Kidney (tissue), 14 donors: ENCODE data around the gene WDR45B. TPM values are rescaled to one million over a fixed set of nuclear protein-coding genes. Genes with fewer than 3 reads are reported as not detected.

Source experiments
- DNase-seq, 5 donors: peaks; one replicate each; pipeline ENCODE4 v3.0.0-alpha.2; 2013 to 2020
- FAIRE-seq: peaks from 2 replicates; lab custom pipeline; 2012; peaks lifted over from hg19 to GRCh38; lab: Jason Lieb, UNC
- H3K27ac ChIP-seq, 2 donors: one replicate each; pipeline ENCODE4 v1.7.0; 2013; ENCODE audit warnings: low read depth in 2 of 2, low read length in 2 of 2, inconsistent platforms in 1 of 2
- H3K27me3 ChIP-seq: one replicate; pipeline ENCODE4 v1.7.1; 2013; ENCODE audit warnings: low read length, inconsistent platforms; ENCODE audit not compliant: control insufficient read depth, insufficient read depth
- H3K36me3 ChIP-seq, 3 donors: one replicate each; pipeline versions ENCODE4 v1.7.0 to v1.7.1; 2013; ENCODE audit warnings: low read length in 3 of 3, control low read depth in 1 of 3, inconsistent platforms in 1 of 3; ENCODE audit not compliant: insufficient read depth in 3 of 3, control insufficient read depth in 2 of 3
- H3K4me1 ChIP-seq, 3 donors: one replicate each; pipeline versions ENCODE4 v1.7.0 to v1.7.1; 2013; ENCODE audit warnings: low read length in 3 of 3, inconsistent platforms in 1 of 3, low read depth in 1 of 3; ENCODE audit not compliant: control insufficient read depth in 2 of 3, insufficient read depth in 2 of 3
- H3K4me3 ChIP-seq, 3 donors: one replicate each; pipeline versions ENCODE4 v1.7.0 to v1.8.1; 2013; ENCODE audit warnings: low read length in 3 of 3, control low read depth in 1 of 3, inconsistent platforms in 1 of 3
- H3K9ac ChIP-seq, 3 donors: one replicate each; pipeline versions ENCODE4 v1.7.0 to v1.7.1; 2013; ENCODE audit warnings: low read length in 3 of 3, control low read depth in 1 of 3, inconsistent platforms in 1 of 3
- H3K9me3 ChIP-seq, 3 donors: one replicate each; pipeline versions ENCODE4 v1.7.0 to v1.7.1; 2013; ENCODE audit warnings: low read length in 3 of 3, control low read depth in 1 of 3, inconsistent platforms in 1 of 3; ENCODE audit not compliant: control insufficient read depth in 2 of 3, insufficient read depth in 1 of 3
- CTCF ChIP-seq: IDR thresholded peaks from 3 replicates; pipeline ENCODE4 v1.5.1; 2012; ENCODE audit warnings: mild to moderate bottlenecking, moderate library complexity, borderline replicate concordance; ENCODE audit not compliant: insufficient read depth; ENCODE audit errors: extremely low read depth
- intact Hi-C: fragments of 100-400 bp; cut with DNase I; formaldehyde crosslinking; loops from one replicate; pipeline ENCODE4 v1.11.1; 2022
- polyA plus RNA-seq: library from polyadenylated mRNA; stranded (reverse); fragments of 350-450 nt; fragmentation: Illumina TruSeq; extraction: RNeasy Lipid Tissue Mini Kit (QIAGEN cat#74804); gene quantifications from one replicate; pipeline ENCODE4 v1.2.3, GENCODE V29; 2014; ENCODE audit warnings: low read depth, low replicate concordance; ENCODE audit not compliant: insufficient read depth
- total RNA-seq: library from RNA; stranded (reverse); fragmentation: NEBNext Ultra II Directional; extraction: Animal tissue kit (Norgen Biotek cat#: 25700); gene quantifications from one replicate; pipeline ENCODE4 v1.2.1, GENCODE V29; 2021
- donor health status: control.
- donor health status: control.
- donor health status: control.
- donor health status: control.
- donor health status: control.
- donor health status: DM: yes; HTN: yes; CAD: no.
- donor health status: Normal renal cell carcinoma (clear cell type).

The WDR45B gene
- total and polyA plus RNA-seq, 2 donors from 2014 or later = 64.7 to 65.4 TPM

DNA sequence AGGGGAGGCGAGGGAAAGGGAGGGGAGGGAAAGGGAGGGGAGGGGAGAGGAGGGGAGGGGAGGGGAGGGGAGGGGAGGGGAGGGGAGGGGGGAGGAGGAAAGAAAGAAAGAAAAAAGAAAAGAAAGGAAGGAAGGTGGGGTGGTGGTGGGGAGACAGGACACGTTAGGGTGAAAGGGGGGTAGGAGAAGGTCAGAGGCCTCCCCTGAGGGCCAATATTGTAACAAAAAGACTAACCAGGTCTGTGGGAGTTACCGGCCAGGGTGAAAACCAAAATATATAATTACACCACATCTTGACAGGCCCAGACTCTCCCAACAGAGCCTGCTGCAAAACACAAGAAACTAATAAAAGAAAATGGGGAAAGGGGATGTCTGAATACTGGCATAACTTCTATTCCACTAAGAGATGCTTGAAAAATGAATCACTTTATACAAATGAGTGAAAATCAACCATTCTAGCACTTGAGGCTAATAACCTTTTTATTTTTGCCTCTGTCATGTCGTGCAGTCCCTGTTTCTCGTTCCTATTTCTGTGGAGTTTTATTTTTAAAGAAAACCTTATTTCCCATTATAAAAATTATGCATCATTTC, 10.0 kb downstream of the WDR45B start:
- no peak overlapping the region for H3K4me3 ChIP-seq
- no peak for TF ChIP-seq CTCF
- H3K9me3 ChIP-seq = no peaks in the 10 kb centered on the region
- no peaks in the 10 kb centered on the region for H3K27me3 ChIP-seq
- H3K4me1 ChIP-seq = no peaks in the 10 kb centered on the region
- FAIRE-seq = no peak
- H3K9ac ChIP-seq = no peak overlapping the region
- peak in 1 of 5 donors; percentile 6 for DNase-seq
- intact Hi-C loops = no loop called here
- H3K36me3 ChIP-seq = peaks cover 4 to 13% (median 5%) of the 10 kb centered on the region in 3 donors
- H3K27ac ChIP-seq = no peak overlapping the region

- intact Hi-C loops = no loop called here
- no peaks in the 10 kb centered on the region for H3K4me1 ChIP-seq
- H3K27ac ChIP-seq = no peak overlapping the region
- no peaks in the 10 kb centered on the region for H3K27me3 ChIP-seq
- peaks cover 4 to 5% (median 4%) of the 10 kb centered on the region in 3 donors for H3K36me3 ChIP-seq
- DNase-seq = peak in 3 of 5 donors; percentile 16 to 41 (median 39)
- TF ChIP-seq CTCF = no peak
- H3K4me3 ChIP-seq = no peak overlapping the region
- H3K9me3 ChIP-seq = no peaks in the 10 kb centered on the region
- FAIRE-seq = no peak
- no peak overlapping the region for H3K9ac ChIP-seq
These were observed 11.3 kb downstream of the WDR45B start for GRCh38 chr17:82636626-82637598.

- Histone ChIP-seq H3K27ac (no peak overlapping the region), H3K36me3 (peaks cover 2 to 7% (median 4%) of the 10 kb centered on the region in 3 donors), H3K27me3 (no peaks in the 10 kb centered on the region), H3K9me3 (no peaks in the 10 kb centered on the region), H3K4me3 (no peak overlapping the region), H3K4me1 (no peaks in the 10 kb centered on the region), H3K9ac (no peak overlapping the region)
- TF ChIP-seq CTCF = no peak
- intact Hi-C loops = no loop called here
- DNase-seq (no peak), FAIRE-seq (no peak)
These were observed 14.9 kb downstream of the WDR45B start for GRCh38 chr17:82633343-82633742.
